ENCODE data around the gene SLC35G6.

- TF ChIP-seq, protein P1, sequence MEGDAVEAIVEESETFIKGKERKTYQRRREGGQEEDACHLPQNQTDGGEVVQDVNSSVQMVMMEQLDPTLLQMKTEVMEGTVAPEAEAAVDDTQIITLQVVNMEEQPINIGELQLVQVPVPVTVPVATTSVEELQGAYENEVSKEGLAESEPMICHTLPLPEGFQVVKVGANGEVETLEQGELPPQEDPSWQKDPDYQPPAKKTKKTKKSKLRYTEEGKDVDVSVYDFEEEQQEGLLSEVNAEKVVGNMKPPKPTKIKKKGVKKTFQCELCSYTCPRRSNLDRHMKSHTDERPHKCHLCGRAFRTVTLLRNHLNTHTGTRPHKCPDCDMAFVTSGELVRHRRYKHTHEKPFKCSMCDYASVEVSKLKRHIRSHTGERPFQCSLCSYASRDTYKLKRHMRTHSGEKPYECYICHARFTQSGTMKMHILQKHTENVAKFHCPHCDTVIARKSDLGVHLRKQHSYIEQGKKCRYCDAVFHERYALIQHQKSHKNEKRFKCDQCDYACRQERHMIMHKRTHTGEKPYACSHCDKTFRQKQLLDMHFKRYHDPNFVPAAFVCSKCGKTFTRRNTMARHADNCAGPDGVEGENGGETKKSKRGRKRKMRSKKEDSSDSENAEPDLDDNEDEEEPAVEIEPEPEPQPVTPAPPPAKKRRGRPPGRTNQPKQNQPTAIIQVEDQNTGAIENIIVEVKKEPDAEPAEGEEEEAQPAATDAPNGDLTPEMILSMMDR (conservative IDR thresholded peaks at IDR 0.05): no peak
- TF ChIP-seq ZFX (IDR thresholded peaks at IDR 0.05): no peak
These were observed 13.0 kb upstream of the SLC35G6 start for GRCh38 chr17:7468290-7468689.
